GM18519 (cell line): Measurements from ENCODE around the gene PAK4.
"Not testable (repeated sequence)": the region's sequence is repeated elsewhere in the genome, so short reads cannot be mapped to it uniquely, and the experiment has no call there.

Experiments used
- ATAC-seq: cut with Tn5 transposase; IDR thresholded peaks from one replicate; pipeline ENCODE4 v1.9.1; 2021; ENCODE audit warnings: mild to moderate bottlenecking, moderate library complexity; ENCODE audit not compliant: unreplicated experiment, low FRiP score

The PAK4 gene

DNA sequence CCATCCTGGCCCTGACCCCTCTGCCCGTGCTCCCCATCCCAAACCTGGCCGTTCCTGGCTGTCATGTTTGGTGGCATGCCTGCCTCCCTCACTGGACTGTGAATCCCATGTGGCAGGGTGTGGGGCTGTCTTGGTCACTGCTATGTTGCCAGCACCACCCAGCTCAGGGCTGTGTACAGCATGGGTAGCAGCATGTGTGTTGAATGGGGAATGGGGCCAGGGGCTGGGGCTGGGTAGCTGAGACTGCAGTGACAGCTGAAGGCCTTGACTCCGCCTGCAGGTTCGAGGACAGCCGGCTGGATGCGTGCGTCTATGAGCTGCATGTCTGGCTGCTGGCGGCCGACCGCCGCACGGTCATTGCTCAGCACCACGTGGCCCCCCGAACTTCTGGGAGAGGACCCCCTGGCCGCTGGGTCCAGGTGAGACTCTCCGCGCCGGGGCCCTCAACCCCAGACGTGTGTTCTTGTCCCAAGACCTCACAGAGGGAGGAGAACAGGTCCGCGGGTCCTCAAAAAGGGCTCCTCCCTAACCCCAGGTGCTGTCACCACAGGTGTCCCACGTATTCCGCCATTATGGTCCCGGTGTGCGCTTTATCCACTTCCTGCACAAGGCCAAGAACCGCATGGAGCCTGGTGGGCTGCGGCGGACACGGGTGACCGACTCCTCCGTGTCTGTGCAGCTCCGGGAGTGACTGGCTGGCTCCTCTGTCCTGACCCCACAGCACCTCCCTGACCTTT lies 74.6 kb downstream of the PAK4 start:
- ATAC-seq, result no peak

DNA sequence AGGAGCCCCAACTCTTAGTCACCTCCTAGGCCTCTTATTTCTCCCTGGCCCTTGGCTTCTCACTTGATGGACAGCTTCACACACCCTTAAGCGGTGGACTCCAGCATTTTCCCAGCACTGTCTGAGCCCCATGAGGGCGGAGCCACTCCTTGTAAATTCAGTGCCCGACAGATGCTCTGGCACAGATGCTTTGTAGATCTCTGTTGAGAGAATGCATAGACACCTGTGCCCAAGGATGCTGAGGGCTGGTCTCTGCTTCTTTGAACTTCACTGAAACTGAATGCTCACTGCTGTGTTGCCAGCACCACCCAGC lies 75.2 kb downstream of the PAK4 start:
- ATAC-seq, result no peak

DNA sequence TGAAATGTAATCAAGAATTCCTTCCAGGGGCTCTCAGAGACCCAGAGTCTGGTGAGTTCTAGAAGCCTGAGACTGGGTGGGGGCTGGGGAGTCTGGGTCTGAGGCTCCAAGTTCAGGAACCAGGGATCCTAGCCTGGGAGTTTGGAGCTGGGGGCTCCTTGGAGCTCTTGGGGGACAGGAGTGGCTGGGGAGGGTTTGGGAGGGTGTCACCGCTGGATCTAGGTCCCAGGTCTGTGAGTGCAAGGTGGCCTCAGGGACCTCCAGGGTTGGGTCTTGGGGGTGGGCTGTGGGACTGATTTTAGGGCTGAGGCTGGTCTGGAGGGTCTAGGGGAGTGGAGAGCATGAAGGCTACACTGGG lies 77.4 kb downstream of the PAK4 start:
- no peak for ATAC-seq

DNA sequence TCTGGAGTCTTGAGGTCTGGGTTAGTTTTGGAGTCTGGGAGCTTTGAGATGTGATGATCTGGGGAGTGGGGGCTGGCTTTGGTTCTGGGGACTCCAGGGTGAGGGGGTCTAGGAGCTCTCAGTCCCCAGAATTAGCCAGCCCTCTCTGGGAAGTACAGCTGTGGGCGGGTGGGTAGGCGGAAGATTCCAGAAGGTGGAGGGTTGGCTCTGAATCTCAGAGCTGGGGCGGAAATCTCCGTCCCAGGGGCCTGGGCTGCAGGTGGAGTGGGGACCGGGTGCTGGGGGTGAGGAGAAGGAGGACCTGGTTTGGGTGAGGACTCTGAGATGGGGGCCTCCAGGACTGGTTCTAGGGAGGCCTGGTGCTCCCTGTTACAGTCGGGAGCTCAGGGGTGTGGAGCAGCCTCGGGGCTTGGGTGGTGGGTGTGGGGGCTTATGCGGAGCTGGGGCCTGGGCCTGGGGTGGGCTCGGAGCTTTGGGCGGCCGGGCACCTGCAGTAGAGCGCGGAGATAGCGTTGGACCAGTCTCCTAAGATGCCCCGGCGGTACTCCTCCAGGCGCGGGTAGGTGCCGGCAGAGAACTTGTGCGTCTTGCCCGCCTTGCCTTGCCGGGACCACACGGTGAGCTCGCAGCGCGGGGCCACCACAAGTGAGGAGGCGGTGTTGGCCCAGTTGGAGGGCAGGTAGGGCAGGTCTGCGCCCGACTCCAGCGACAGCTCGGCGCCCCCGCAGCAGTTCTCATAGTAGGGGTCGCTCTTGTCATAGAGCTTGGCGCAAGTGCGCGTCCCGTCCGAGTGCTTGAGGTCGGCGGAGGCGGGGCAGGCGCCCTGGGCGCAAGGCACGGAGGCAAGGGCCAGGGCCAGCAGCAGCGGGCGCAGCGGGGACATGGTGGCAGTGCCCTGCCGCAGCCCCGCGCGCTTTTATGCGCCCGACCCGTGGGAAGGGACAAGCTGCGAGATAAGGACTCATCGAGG lies 78.1 kb downstream of the PAK4 start, which contains the start of gene SYCN:
SYCN (minus strand) TSS at position 892 of the 970 bp plus-strand sequence; CDS start at position 883, 9 bp downstream.
- ATAC-seq, result no peak

DNA sequence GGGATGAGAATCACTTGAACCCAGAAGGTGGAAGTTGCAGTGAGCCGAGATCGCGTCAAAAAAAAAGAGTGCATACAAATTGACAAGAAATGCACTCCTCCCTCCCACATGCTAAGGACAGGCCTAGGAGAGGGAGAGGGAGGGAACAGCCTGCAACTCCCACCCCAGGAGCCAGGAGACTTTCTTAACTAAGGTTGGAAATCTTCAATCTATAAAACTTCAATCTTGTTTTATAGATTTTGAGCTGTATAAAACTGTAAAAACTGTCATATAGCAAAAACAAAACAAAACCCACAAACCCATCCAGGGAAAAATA lies 79.8 kb downstream of the PAK4 start:
- no peak for ATAC-seq

DNA sequence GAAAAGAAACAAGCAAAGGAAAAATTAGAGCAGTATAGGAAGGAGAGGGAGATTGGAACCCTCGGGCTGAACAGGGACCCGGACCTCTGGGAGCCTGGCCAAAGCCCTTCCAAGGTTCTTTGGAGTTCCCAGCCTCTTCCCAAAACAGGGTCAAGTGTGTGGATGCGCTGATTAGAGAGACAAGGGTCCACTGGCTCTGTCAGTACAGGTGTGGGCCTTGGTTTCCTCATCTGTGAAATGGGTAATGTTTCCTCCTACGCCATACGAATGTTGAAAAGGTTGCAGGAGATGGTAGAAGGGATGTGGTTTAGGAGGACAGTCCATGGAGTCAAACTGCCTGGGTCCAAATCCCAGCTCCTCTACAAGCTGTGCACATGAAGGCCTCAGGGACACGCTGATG lies 80.5 kb downstream of the PAK4 start:
- ATAC-seq, result no peak

DNA sequence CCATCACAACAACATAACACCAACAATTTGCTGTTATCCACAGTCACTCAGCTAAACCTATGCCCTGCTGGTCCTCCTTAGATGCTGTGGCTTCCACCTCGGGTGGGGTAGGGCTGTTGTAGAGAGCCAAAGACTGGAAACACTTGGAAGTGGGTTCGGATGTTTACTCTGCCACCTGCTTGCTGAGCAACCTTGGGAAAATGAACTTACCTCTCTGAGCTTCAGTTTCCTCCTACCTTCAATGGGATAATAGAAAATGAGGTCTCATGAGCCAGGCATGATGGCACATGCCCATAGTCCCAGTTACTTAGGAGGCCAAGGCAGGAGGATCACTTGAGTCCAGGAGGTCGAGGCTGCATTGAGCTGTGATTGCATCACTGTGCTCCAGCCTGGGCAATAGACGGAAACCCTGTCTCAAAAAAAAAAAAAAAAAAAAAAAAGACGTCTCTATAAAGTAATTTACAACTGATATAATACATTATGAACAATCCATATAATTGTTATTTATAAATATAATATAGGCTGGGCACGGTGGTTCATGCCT lies 81.8 kb downstream of the PAK4 start:
- ATAC-seq, result no peak

DNA sequence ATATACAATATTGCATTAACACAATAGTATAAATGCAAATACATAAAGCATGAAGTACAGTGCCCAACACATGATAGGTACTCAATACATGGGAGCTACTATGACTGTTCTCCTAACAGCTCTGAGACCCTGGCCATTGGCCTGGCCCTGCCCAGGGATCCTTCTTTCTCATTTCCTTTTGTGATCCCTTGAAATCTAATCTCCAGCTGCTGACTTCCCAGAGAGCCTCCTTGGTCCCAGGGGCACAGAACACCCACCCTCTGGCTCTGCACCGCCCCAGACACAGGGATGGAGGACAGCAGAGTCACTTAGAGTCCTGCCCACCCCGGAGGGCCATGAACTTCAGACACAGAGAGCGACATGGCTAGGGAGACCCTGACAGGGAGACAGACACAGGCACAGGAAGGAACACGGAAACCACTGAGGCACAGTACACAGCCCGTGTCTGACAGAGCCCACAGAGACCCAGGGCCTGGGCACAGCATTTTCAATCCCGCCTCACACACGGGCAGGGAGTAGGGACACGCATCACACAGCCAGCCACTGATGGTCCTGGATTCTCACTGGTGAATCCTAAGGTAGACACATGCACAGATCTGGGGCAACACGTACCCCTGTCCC lies 82.7 kb downstream of the PAK4 start:
- ATAC-seq, result no peak

DNA sequence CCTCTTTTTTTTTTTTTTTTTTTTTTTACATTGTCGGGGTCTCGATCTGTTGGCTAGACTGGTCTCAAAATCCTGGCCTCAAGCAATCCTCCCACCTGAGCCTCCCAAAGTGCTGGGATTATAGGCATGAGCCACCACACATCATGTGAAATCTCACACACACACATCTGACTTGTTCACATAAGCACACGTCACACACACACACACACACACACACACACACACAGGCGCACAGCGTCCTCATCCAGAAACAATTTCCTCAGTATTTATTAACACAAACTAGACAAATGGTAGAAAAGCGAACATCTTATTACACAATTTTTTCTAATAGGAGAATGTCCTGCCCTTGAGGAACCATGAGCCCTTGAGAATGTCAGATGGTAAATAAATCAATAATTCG lies 83.6 kb downstream of the PAK4 start:
- no peak for ATAC-seq

DNA sequence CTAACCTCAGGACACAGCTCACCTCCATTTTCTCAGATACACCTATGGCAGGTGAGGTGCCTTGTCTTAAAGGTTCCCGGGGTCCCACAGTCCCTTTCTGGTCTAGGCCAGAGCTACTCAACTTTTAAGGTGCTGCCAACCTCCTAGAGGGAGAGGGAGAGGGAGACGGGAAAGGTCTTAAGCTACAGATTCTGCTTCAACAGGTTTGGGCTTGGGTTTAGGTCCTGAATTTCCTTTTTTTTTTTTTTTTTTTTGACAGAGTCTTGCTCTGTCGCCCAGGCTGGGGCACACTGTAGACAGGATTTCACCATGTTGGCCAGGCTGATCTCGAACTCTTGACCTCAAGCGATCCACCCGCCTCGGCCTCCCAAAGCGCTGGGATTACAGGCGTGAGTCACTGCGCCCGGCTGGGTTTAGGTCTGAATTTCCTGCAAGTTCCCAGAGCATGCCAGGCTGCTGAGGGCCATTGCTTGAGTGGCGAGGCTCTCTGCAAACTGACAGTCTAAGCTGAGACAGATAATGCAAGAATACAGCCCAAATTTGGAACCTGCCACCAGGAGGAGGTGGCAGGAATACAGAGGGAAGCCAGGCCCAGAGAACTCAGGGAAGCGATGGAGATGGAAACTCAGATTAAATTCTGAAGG lies 86.3 kb downstream of the PAK4 start:
- no peak for ATAC-seq

DNA sequence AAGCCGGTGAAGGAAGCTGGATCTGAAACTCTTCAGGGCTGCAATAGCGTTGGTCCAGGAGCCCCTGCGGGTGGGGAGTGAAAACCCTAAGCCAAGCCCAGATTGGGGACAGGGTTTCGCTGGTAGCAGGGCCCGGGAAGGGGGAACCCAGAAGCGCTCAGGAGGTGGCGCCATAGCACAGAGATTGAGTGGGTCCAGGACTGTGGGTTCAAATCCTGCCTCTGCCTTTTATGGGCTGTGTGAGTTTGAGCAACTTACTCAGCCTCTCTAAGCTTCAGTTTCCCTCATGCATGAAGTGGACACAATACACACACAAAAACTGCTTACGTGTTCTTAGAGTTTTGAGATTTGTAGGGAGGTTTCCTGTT lies 86.8 kb downstream of the PAK4 start:
- no peak for ATAC-seq

DNA sequence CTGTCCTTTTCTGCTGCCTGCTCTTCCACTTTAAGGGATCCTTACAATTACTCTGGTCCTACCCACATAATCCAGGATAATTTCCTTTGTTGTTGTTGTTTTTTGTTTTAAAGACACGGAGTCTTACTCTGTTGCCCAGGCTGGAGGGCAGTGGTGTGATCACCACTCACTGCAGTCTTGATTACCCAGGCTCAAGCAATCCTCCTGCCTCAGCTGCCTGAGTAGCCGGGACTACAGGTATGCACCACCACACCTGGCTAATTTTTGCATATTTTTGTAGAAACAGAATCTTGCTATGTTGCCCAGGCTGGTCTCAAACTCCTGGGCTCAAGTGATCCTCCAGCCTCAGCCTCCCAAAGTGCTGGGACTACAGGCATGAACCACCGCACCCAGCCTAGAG lies 89.7 kb downstream of the PAK4 start:
- not testable (repeated sequence) for ATAC-seq

DNA sequence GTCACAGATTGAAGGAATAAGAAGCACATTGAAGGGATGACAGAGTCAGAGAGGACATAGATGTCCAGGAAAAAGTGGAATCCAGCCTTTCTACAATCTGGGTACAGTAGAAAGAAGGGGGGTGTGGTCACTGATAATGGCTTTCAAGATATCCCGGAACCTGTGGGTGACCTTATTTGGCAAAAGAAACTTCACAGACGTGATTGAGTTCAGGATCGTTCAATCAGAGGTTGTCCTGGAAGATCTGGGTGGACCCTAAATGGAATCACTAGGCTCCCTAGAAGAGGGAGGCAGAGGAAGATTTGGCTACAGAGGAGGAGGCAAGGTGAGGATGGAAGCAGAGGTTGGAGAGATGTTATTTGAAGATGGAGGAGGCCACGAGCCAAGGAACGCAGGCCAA lies 91.5 kb downstream of the PAK4 start:
- no peak for ATAC-seq

DNA sequence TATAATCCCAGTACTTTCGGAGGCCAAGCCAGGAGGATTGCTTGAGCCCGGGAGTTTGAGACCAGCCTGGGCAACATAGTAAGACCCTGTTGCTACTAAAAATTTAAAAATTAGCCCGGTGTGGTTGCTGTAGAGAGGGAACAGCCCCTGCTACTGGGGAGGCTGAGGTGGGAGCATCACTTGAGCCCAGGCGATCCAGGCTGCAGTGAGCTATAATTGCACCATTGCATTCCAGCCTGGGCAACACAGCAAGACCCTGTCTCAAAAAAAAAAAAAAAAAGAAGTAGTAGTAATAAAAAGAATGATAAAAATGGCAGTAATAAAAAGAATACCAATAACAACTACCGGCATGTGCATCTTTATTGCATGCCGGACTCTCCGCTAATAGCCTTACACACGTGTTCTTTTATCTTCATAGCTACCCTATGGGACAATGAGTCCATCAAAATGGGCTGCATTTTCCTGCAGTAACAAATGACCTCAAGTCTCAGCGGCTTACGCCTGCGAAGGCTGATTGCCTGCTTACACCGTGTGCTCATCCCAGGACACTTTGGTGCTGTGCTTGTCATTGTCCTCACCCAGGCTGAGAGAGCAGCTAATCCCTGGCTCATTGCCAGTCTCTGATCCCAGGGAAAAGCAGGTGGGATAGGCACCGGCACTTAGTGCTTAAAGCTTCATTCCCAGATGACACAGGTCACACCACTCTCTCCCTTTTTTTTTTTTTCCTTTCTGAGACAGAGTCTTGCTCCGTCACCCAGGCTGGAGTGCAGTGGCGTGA lies 92.8 kb downstream of the PAK4 start:
- no peak for ATAC-seq

DNA sequence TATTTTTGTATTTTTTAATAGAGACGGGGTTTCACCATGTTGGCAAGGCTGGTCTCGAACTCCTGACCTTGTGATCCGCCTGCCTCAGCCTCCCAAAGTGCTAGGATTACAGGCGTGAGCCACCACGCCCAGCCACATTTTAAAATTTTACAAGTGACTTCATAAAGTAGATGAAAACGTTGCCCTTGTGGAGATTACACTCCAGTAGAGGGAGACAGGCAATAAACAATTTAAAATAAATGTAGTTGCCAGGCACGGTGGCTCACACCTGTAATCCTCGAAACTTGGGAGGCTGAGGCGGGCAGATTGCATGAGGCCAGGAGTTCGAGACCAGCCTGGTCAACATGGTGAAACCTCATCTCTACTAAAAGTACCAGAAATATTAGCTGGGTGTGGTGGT lies 93.5 kb downstream of the PAK4 start:
- not testable (repeated sequence) for ATAC-seq

DNA sequence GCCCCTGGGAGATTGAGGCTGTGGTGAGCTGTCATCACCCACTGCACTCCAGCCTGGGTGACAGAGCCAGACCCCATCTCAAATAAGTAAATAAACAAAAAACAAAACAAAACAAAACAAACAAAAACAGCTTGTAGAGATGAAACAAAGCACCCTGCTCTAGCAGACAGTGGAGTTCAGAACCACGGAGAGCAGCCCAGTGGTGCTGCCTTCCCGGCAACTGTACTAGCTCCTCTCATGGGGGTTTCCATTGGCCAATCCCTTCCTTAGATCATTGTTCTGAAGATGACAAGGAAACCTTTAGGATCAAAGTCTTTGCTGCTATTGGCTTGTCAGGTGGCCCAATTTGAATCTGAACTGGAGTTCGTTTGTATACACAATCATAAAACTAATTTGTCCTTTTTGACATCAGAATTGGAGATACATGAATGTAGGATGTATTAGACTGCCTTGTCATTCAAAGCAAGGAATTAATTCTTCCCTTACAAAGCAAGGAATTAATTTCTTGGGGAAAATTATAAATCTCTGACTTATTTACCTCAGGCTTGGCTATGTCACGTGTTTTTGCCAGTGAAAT lies 98.2 kb downstream of the PAK4 start:
- ATAC-seq, result no peak

DNA sequence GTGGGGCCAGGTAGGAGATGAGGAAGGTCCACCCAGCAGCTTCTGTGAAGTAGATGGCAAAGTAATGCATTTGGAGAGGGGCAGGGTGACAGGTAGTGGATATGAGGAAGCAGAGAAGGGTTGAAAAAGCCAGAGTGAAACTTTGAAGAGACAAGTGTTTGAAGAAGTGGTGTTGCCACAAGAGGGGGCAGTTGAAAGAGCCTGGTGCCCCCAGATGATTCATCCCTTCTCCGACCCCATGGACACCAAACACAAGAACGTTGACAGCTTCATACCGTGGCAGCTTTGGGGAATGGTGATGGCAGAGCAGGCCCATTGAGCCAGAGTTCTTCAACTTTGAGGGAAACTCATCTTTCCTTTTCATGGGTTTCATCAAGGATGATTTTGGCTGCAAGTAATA lies 99.3 kb downstream of the PAK4 start:
- no peak for ATAC-seq
